Adrenal gland (tissue), 12 donors: Measurements from ENCODE around the gene ALPG. TPM values are rescaled to one million over a fixed set of nuclear protein-coding genes. Genes with fewer than 3 reads are reported as not detected.

Experiments used
- DNase-seq, 7 donors: peaks; one replicate each; pipeline ENCODE4 v3.0.0-alpha.2; 2019 to 2020
- H3K27ac ChIP-seq, 5 donors: fragments of 200-600 bp; sonication (generic) in 4 of 5; 1 replicate in 3 of 5; 2 replicates in 2 of 5; pipeline versions ENCODE4 v1.5.1 to v1.8.0; 2016 to 2020; ENCODE audit warnings: mild to moderate bottlenecking in 1 of 5
- H3K27me3 ChIP-seq: fragments of 200-600 bp; 2 replicates; pipeline ENCODE4 v1.8.0; 2021
- H3K36me3 ChIP-seq, 2 donors: fragments of 200-600 bp; replicated peaks in 1 of 2; 1 replicate in 1 of 2; 2 replicates in 1 of 2; pipeline versions ENCODE4 v1.5.1 to v1.8.0; 2018 to 2022
- H3K4me1 ChIP-seq, 2 donors: fragments of 200-600 bp; replicated peaks in 1 of 2; 1 replicate in 1 of 2; 2 replicates in 1 of 2; pipeline versions ENCODE4 v1.5.1 to v1.8.0; 2018 to 2021
- H3K4me3 ChIP-seq, 4 donors: fragments of 200-600 bp; sonication (generic) in 3 of 4; one replicate each; pipeline ENCODE4 v1.5.1; 2016 to 2018
- H3K9me3 ChIP-seq, 3 donors: fragments of 200-600 bp; sonication (generic) in 1 of 3; replicated peaks in 1 of 3; 1 replicate in 2 of 3; 2 replicates in 1 of 3; pipeline versions ENCODE4 v1.5.1 to v1.8.0; 2016 to 2021
- POLR2A ChIP-seq, 2 donors: fragments of 450-650 bp; IDR thresholded peaks; one replicate each; pipeline ENCODE4 v1.6.1; 2017; ENCODE audit warnings: antibody characterized with exemption in 2 of 2, mild to moderate bottlenecking in 2 of 2, moderate library complexity in 1 of 2
- WGBS, 4 donors: extraction: QIAGEN DNeasy Blood & Tissue Kit in 2 of 4; methylation state at CpG; one replicate each; pipeline versions ENCODE4 v1.1.5 to v1.1.7; 2013 to 2017; 5-methylcytosine and 5-hydroxymethylcytosine counted together
- intact Hi-C, 2 donors: fragments of 100-400 bp; cut with DNase I; formaldehyde crosslinking; loops; one replicate each; pipeline versions ENCODE4 v1.14.1 to v1.15.0; 2022 to 2023
- polyA plus RNA-seq, 3 donors: library from polyadenylated mRNA; stranded (reverse); fragments of 200-250 nt in 2 of 3; fragments of 350-450 nt in 1 of 3; fragmentation: Illumina TruSeq in 1 of 3; extraction: RNeasy Lipid Tissue Mini Kit (QIAGEN cat#74804) in 1 of 3; gene quantifications; one replicate each; pipeline ENCODE4 v1.2.3, GENCODE V29; 2013 to 2014
- total RNA-seq, 9 donors: library from RNA; depleted of rRNA in 4 of 9; stranded (reverse); fragments of >200 nt in 4 of 9; fragments of 120-200 nt in 1 of 9; fragmentation: NEBNext Ultra II Directional in 1 of 9; extraction: Animal tissue kit (Norgen Biotek cat#: 25700) in 1 of 9; gene quantifications; one replicate each; pipeline versions ENCODE4 v1.1.0 to v1.2.4, GENCODE V29; 2013 to 2023
- TF ChIP-seq, protein P1 (sequence below), 6 experiments: fragments of 450-650 bp in 4 of 6; fragments of 200-600 bp in 2 of 6; sonication (generic) in 1 of 6; IDR thresholded peaks; 1 replicate in 5 of 6; 2 replicates in 1 of 6; pipeline versions ENCODE4 v1.5.1 to v1.8.0; 2016 to 2021; ENCODE audit warnings: antibody characterized with exemption in 6 of 6, mild to moderate bottlenecking in 2 of 6, moderate library complexity in 1 of 6
- donor health status: healthy with polysubstance abuse.
- donor health status: Bipolar disorder and iron deficiency.
- donor health status: DM: yes; HTN: yes; CAD: no.
- donor health status: DM: no; HTN: no; CAD: no.
- donor health status: DM: no; HTN: no; CAD: no.
- donor health status: DM: yes; HTN: yes; CAD: no.

The ALPG gene
- total and polyA plus RNA-seq, 12 donors: not detected

DNA sequence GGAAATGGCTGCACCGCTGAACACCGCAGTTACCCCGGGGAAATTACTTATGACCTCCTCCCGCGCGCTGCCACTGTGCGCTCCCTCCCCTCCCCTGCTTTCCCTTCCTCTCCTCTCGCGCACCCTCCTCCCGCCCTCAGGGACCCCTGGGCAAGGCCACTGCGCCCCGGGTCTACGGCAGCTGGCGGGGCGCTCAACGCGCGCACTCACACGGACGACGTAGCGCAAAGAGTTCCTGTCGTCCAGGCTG is 20.2 kb upstream of the ALPG start:
- no peak overlapping the region for H3K27ac ChIP-seq
- H3K36me3 ChIP-seq: no peaks in the 10 kb centered on the region
- no peak overlapping the region for H3K4me3 ChIP-seq
- WGBS, 4 donors: 1 to 34% (median 13%) methylated on average over 9 to 23 of the region's 23 CpGs
- DNase-seq: no peak
- H3K9me3 ChIP-seq: no peaks in the 10 kb centered on the region
- intact Hi-C loops: no loop called here
- TF ChIP-seq, protein P1, sequence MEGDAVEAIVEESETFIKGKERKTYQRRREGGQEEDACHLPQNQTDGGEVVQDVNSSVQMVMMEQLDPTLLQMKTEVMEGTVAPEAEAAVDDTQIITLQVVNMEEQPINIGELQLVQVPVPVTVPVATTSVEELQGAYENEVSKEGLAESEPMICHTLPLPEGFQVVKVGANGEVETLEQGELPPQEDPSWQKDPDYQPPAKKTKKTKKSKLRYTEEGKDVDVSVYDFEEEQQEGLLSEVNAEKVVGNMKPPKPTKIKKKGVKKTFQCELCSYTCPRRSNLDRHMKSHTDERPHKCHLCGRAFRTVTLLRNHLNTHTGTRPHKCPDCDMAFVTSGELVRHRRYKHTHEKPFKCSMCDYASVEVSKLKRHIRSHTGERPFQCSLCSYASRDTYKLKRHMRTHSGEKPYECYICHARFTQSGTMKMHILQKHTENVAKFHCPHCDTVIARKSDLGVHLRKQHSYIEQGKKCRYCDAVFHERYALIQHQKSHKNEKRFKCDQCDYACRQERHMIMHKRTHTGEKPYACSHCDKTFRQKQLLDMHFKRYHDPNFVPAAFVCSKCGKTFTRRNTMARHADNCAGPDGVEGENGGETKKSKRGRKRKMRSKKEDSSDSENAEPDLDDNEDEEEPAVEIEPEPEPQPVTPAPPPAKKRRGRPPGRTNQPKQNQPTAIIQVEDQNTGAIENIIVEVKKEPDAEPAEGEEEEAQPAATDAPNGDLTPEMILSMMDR (IDR thresholded peaks at IDR 0.05): no peak
- TF ChIP-seq POLR2A (IDR thresholded peaks at IDR 0.05): no peak
- H3K27me3 ChIP-seq: peaks cover 57% of the 10 kb centered on the region
- H3K4me1 ChIP-seq: no peaks in the 10 kb centered on the region

DNA sequence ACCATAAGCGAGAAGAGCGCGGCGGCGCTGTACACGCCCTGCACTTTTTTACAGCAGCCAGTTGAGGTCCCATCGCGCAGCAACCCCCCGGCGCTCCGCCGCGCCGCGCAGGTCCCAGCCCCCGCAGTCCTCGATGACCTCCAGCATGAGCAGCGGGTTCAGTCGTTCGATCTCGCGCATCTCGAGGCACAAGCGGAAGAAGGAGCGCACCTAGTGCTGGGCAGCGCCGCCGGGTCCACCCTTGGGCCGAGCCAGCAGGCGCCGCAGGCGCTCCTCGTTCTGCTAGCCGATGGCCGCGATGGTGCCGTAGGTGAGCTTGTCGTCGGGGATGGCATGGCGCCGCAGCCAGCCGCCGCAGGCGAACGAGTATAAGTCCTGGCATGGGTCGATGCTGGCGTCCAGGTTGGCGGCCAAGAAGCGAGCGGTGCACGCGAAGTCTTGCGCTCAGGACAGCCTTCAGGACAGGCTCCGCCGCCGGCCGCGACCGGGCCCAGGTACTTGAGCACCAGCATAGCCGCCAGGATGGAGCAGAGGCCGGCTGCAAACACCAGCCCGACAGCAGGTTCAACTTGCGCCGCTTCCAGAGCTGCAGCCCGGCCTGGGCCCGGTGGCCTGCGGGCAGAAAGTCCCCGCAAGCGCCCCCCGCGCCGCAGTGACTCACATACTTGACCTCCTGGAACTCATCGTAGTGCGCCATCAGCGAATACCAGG is 19.7 kb upstream of the ALPG start:
- Histone ChIP-seq H3K27ac (no peak overlapping the region), H3K4me3 (no peak overlapping the region), H3K9me3 (no peaks in the 10 kb centered on the region), H3K36me3 (no peaks in the 10 kb centered on the region), H3K27me3 (peaks cover 57% of the 10 kb centered on the region), H3K4me1 (no peaks in the 10 kb centered on the region)
- intact Hi-C loops: no loop called here
- DNase-seq: no peak
- 11 to 35% (median 22%) methylated on average over 33 to 75 of the region's 75 CpGs; no CpG with 5 or more reads in 1 of the 4 donors for WGBS, 4 donors
- TF ChIP-seq, protein P1 (IDR thresholded peaks at IDR 0.05): no peak

DNA sequence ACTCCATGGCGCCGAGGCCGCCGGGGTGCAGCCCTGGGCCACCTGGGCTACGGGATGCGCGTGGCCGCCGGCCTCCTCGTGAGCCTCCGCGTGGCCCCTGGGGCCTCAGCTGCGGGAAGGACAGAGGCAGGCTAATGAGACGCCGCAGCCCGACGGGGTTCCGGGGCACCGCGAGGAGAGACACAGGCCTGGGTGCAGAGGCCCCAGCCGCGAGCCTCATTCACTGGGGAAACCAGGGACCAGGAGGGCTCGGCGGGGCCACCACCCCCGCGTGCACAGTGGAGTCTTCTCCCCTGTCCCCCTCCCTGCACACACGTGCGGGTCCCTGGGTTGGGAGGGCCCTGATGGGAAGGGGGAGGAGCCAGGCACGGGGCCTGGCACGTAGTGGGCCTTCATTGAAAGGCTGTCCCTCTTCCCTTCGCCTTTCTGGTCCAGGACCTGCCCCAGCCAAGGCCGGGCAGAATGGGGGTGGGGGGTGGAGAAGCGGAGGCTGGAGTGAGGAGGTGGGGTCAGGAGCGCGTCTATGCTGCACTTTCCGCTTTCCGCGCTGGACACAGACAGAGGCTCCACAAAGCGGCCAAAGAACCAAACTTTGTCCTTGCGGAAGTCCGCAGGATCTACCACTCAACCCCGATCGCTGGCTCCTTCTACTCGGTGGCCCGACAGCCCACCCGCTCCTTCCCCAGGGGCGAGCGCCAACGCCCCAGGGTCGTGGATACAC is 19.0 kb upstream of the ALPG start:
- Histone ChIP-seq H3K27ac (no peak overlapping the region), H3K36me3 (no peaks in the 10 kb centered on the region), H3K4me1 (no peaks in the 10 kb centered on the region), H3K27me3 (peaks cover 51% of the 10 kb centered on the region), H3K4me3 (no peak overlapping the region), H3K9me3 (no peaks in the 10 kb centered on the region)
- intact Hi-C loops: no loop called here
- 3 to 21% (median 11%) methylated on average over 11 to 50 of the region's 50 CpGs for WGBS, 4 donors
- TF ChIP-seq, protein P1 (IDR thresholded peaks at IDR 0.05): no peak
- TF ChIP-seq POLR2A (IDR thresholded peaks at IDR 0.05): no peak
- no peak for DNase-seq

DNA sequence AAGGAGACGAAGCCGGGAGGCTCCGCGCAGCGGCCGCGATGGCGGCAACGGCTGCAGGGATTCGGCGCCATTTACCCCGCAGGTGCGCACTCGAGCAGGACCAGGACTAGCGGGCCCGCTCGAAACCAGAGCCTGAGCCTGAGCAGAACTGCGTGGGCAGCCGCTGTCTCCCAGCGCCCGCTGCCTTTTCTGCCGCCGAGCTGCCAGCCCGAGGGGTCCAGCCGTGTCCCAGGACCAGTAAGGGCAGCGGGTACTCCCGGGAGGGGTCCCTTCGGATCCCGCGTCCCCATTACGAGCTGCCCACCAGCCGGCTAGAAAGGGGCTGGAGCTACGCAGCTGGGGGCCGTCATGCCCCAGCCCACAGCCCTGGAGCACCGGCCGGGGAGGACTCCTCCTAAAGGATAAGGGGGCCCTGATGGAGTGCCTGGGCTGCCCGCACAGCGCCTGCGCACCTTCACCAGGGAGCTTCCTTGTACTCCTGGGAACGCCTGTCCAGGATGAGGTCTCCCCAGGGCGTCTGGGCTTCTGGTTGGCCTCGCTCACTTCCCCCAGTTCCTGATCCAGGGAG is 18.2 kb upstream of the ALPG start:
- Histone ChIP-seq H3K4me3 (no peak overlapping the region), H3K27me3 (peaks cover 48% of the 10 kb centered on the region)

More for the DNA sequence above, 18.2 kb upstream of the ALPG start:
- Histone ChIP-seq H3K9me3 (no peaks in the 10 kb centered on the region), H3K36me3 (no peaks in the 10 kb centered on the region), H3K4me1 (no peaks in the 10 kb centered on the region), H3K27ac (no peak overlapping the region)
- TF ChIP-seq, protein P1 (IDR thresholded peaks at IDR 0.05): no peak
- no peak for TF ChIP-seq POLR2A (IDR thresholded peaks at IDR 0.05)
- DNase-seq: no peak
- WGBS, 4 donors: 18 to 35% (median 20%) methylated on average over 2 to 42 of the region's 42 CpGs; no CpG with 5 or more reads in 1 of the 4 donors
- intact Hi-C loops: no loop called here
